ENCODE measurements around the gene LMLN.
"Not testable (repeated sequence)": the region's sequence is repeated elsewhere in the genome, so short reads cannot be mapped to it uniquely, and the experiment has no call there.

LMLN gene

GRCh38 chr3:198027045-198027798 is 67.2 kb downstream of the LMLN start:
- no peak for DNase-seq (ENCODE audit: low read depth)

- no peak for DNase-seq (ENCODE audit: low read depth)
These were observed 67.9 kb downstream of the LMLN start for GRCh38 chr3:198027799-198028390.

- peak; percentile 34 for DNase-seq (ENCODE audit: low read depth)
These were observed 68.7 kb downstream of the LMLN start for GRCh38 chr3:198028718-198029117.

GRCh38 chr3:198030125-198030524 is 70.1 kb downstream of the LMLN start:
- no peak for DNase-seq (ENCODE audit: low read depth)

- DNase-seq (ENCODE audit: low read depth) = no peak
These were observed 70.7 kb downstream of the LMLN start for GRCh38 chr3:198030726-198031125.

- DNase-seq (ENCODE audit: low read depth) = no peak
These were observed 72.3 kb downstream of the LMLN start for GRCh38 chr3:198032039-198032936.

GRCh38 chr3:198043119-198043518 is 83.1 kb downstream of the LMLN start:
- DNase-seq (ENCODE audit: low read depth) = no peak

GRCh38 chr3:198046120-198046857 is 86.3 kb downstream of the LMLN start:
- no peak for DNase-seq (ENCODE audit: low read depth)

- no peak for DNase-seq (ENCODE audit: low read depth)
These were observed 88.4 kb downstream of the LMLN start for GRCh38 chr3:198048445-198048844.

GRCh38 chr3:198051836-198052235 is 91.8 kb downstream of the LMLN start:
- DNase-seq (ENCODE audit: low read depth) = no peak

GRCh38 chr3:198053462-198053861 is 93.4 kb downstream of the LMLN start:
- DNase-seq (ENCODE audit: low read depth) = not testable (repeated sequence)

- DNase-seq (ENCODE audit: low read depth) = no peak
These were observed 101.4 kb downstream of the LMLN start for GRCh38 chr3:198061119-198062067.

GRCh38 chr3:198062068-198062465 is 102.0 kb downstream of the LMLN start:
- DNase-seq (ENCODE audit: low read depth) = no peak

GRCh38 chr3:198064420-198064819 is 104.4 kb downstream of the LMLN start:
- DNase-seq (ENCODE audit: low read depth) = no peak

GRCh38 chr3:198065897-198066296 is 105.9 kb downstream of the LMLN start:
- no peak for DNase-seq (ENCODE audit: low read depth)

- DNase-seq (ENCODE audit: low read depth) = no peak
These were observed 107.4 kb downstream of the LMLN start for GRCh38 chr3:198067416-198067815.

- no peak for DNase-seq (ENCODE audit: low read depth)
These were observed 110.9 kb downstream of the LMLN start for GRCh38 chr3:198070871-198071270.

- peak; percentile 81 for DNase-seq (ENCODE audit: low read depth)
These were observed 111.7 kb downstream of the LMLN start for GRCh38 chr3:198071602-198072287.

- DNase-seq (ENCODE audit: low read depth) = no peak
These were observed 116.8 kb downstream of the LMLN start for GRCh38 chr3:198076722-198077308.
